Gastroesophageal sphincter (tissue), 4 donors: ENCODE results near the gene FADS6. TPM values are rescaled to one million over a fixed set of nuclear protein-coding genes. Genes with fewer than 3 reads are reported as not detected.

ENCODE experiments used
- ATAC-seq: fragments of 150-250 bp; one replicate; pipeline ENCODE4 v1.9.1; 2016; ENCODE audit warnings: mild to moderate bottlenecking, moderate library complexity
- H3K27ac ChIP-seq, 4 donors: fragments of 200-600 bp; sonication (generic) in 3 of 4; 1 replicate in 3 of 4; 2 replicates in 1 of 4; pipeline ENCODE4 v1.5.1; 2016 to 2019
- H3K27me3 ChIP-seq: fragments of 200-600 bp; sonication (generic); one replicate; pipeline ENCODE4 v1.5.1; 2019
- H3K36me3 ChIP-seq, 2 donors: fragments of 200-600 bp; sonication (generic); one replicate each; pipeline ENCODE4 v1.5.1; 2019; ENCODE audit warnings: control low read depth in 1 of 2
- H3K4me1 ChIP-seq, 3 donors: fragments of 200-600 bp; sonication (generic); 1 replicate in 2 of 3; 2 replicates in 1 of 3; pipeline ENCODE4 v1.5.1; 2016 to 2019; ENCODE audit warnings: control low read depth in 2 of 3
- H3K4me3 ChIP-seq, 2 donors: fragments of 200-600 bp; sonication (generic); one replicate each; pipeline ENCODE4 v1.5.1; 2019; ENCODE audit warnings: mild to moderate bottlenecking in 1 of 2, moderate library complexity in 1 of 2
- H3K9me3 ChIP-seq, 3 donors: fragments of 200-600 bp; sonication (generic); one replicate each; pipeline ENCODE4 v1.5.1; 2017 to 2019; ENCODE audit warnings: control low read depth in 2 of 3
- EP300 ChIP-seq: sonication (generic); formaldehyde crosslinking; IDR thresholded peaks from one replicate; pipeline ENCODE4 v1.6.1; 2017; ENCODE audit warnings: antibody characterized with exemption, mild to moderate bottlenecking
- POLR2A ChIP-seq, 2 donors: fragments of 450-650 bp; IDR thresholded peaks; one replicate each; pipeline ENCODE4 v1.6.1; 2017; ENCODE audit warnings: antibody characterized with exemption in 2 of 2, mild to moderate bottlenecking in 2 of 2, moderate library complexity in 1 of 2
- POLR2AphosphoS5 ChIP-seq: sonication (generic); formaldehyde crosslinking; IDR thresholded peaks from one replicate; pipeline ENCODE4 v1.6.1; 2017; ENCODE audit warnings: antibody characterized with exemption
- WGBS, 2 donors: methylation state at CpG; one replicate each; pipeline ENCODE4 v1.1.5; 2018; ENCODE audit warnings: low coverage in 1 of 2; 5-methylcytosine and 5-hydroxymethylcytosine counted together
- total RNA-seq, 4 donors: library from RNA; depleted of rRNA; stranded (reverse); fragments of >200 nt; gene quantifications; one replicate each; pipeline ENCODE4 v1.1.0, GENCODE V29; 2016
- TF ChIP-seq, protein P1 (sequence below), 4 experiments: fragments of 200-600 bp in 2 of 4; fragments of 450-650 bp in 2 of 4; sonication (generic) in 1 of 4; IDR thresholded peaks; one replicate each; pipeline ENCODE4 v1.5.1; 2017 to 2019; ENCODE audit warnings: antibody characterized with exemption in 4 of 4, mild to moderate bottlenecking in 2 of 4, moderate library complexity in 2 of 4

Gene FADS6
- total RNA-seq, 4 donors from 2014 or later = 0.37 TPM; not detected in 3

GRCh38 chr17:74853669-74854068 lies 39.8 kb downstream of the FADS6 start:
- H3K9me3 ChIP-seq = peaks cover 0 to 5% (median 0%) of the 10 kb centered on the region in 3 donors
- 78 to 79% methylated on average over 8 of the region's 8 CpGs for WGBS, 2 donors
- no peak overlapping the region for H3K27ac ChIP-seq
- H3K27me3 ChIP-seq = peaks cover 95% of the 10 kb centered on the region
- H3K4me3 ChIP-seq = no peak overlapping the region
- ATAC-seq = no peak
- H3K4me1 ChIP-seq = peaks cover 0 to 14% (median 0%) of the 10 kb centered on the region in 3 donors
- H3K36me3 ChIP-seq = no peaks in the 10 kb centered on the region
- TF ChIP-seq EP300 = no peak
- TF ChIP-seq, protein P1, sequence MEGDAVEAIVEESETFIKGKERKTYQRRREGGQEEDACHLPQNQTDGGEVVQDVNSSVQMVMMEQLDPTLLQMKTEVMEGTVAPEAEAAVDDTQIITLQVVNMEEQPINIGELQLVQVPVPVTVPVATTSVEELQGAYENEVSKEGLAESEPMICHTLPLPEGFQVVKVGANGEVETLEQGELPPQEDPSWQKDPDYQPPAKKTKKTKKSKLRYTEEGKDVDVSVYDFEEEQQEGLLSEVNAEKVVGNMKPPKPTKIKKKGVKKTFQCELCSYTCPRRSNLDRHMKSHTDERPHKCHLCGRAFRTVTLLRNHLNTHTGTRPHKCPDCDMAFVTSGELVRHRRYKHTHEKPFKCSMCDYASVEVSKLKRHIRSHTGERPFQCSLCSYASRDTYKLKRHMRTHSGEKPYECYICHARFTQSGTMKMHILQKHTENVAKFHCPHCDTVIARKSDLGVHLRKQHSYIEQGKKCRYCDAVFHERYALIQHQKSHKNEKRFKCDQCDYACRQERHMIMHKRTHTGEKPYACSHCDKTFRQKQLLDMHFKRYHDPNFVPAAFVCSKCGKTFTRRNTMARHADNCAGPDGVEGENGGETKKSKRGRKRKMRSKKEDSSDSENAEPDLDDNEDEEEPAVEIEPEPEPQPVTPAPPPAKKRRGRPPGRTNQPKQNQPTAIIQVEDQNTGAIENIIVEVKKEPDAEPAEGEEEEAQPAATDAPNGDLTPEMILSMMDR (IDR thresholded peaks at IDR 0.05) = no peak

GRCh38 chr17:74853048-74853397 lies 40.4 kb downstream of the FADS6 start:
- no peak overlapping the region for H3K4me3 ChIP-seq
- peaks cover 0 to 5% (median 0%) of the 10 kb centered on the region in 3 donors for H3K9me3 ChIP-seq
- H3K27ac ChIP-seq = no peak overlapping the region
- H3K36me3 ChIP-seq = no peaks in the 10 kb centered on the region
- 12 to 40% methylated on average over 1 to 9 of the region's 9 CpGs for WGBS, 2 donors
- ATAC-seq = no peak
- H3K4me1 ChIP-seq = peaks cover 0 to 14% (median 0%) of the 10 kb centered on the region in 3 donors
- TF ChIP-seq EP300 = no peak
- no peak for TF ChIP-seq POLR2AphosphoS5
- TF ChIP-seq POLR2A (IDR thresholded peaks at IDR 0.05) = no peak
- TF ChIP-seq, protein P1 (IDR thresholded peaks at IDR 0.05) = no peak
- peaks cover 88% of the 10 kb centered on the region for H3K27me3 ChIP-seq

- Histone ChIP-seq H3K4me1 (peaks cover 0 to 14% (median 0%) of the 10 kb centered on the region in 3 donors), H3K27ac (no peak overlapping the region), H3K36me3 (no peaks in the 10 kb centered on the region), H3K27me3 (peaks cover 88% of the 10 kb centered on the region), H3K4me3 (no peak overlapping the region), H3K9me3 (peaks cover 0 to 5% (median 0%) of the 10 kb centered on the region in 3 donors)
- TF ChIP-seq EP300 = no peak
- TF ChIP-seq, protein P1 (IDR thresholded peaks at IDR 0.05) = no peak
- no peak for TF ChIP-seq POLR2AphosphoS5
- TF ChIP-seq POLR2A (IDR thresholded peaks at IDR 0.05) = no peak
- 0% methylated on average over 13 of the region's 76 CpGs; no CpG with 5 or more reads in 1 of the 2 donors for WGBS, 2 donors
- no peak for ATAC-seq
Observed at GRCh38 chr17:74852237-74853047, 41.0 kb downstream of the FADS6 start.

DNA sequence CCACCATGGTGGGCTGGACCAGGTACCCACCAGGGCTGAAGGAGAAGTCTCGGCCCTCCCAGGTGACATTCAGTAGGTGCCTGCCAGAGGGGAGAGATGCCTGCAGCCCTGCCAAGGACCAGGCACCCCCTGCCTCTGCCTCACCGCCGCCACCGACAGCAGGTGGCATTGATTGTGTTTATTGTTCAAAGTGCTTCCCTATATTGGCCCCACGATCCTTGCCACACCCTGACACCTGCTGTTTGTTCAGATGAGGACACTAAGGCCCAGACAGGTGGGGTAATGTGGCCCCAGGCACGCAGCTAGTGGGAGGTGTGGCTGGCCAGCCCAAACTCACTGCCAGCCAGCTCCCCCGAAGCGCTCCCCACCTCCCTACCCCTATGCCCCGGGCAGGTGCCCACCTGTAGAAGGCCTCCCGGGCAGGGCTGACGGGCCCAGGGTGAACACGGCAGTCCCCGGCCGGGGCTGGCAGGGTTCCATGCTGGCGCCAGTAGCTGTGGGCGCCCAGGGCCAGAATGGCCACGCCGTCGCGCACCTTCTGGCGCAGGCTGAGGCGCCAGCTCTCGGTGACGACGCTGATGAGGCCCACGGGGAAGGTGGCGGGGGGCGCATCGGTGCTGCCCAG lies 41.7 kb downstream of the FADS6 start:
- H3K9me3 ChIP-seq = peaks cover 0 to 5% (median 0%) of the 10 kb centered on the region in 3 donors
- no peak overlapping the region for H3K4me3 ChIP-seq
- TF ChIP-seq POLR2A (IDR thresholded peaks at IDR 0.05) (no peak), POLR2AphosphoS5 (no peak), EP300 (no peak)
- TF ChIP-seq, protein P1 (IDR thresholded peaks at IDR 0.05) = no peak
- peaks cover 86% of the 10 kb centered on the region for H3K27me3 ChIP-seq
- H3K27ac ChIP-seq = no peak overlapping the region
- no CpG with 5 or more reads among the region's 29 CpGs for WGBS, 2 donors
- peaks cover 0 to 14% (median 0%) of the 10 kb centered on the region in 3 donors for H3K4me1 ChIP-seq
- no peaks in the 10 kb centered on the region for H3K36me3 ChIP-seq
- no peak for ATAC-seq
